22Rv1 (cell line): ENCODE data around the gene GIT2.

Experiments used
- ZFX ChIP-seq: fragments of 450-650 bp; IDR thresholded peaks from 2 replicates; pipeline ENCODE4 v1.6.1; 2017; ENCODE audit warnings: antibody characterized with exemption, borderline replicate concordance
- TF ChIP-seq, protein P1 (sequence below): fragments of 450-650 bp; IDR thresholded peaks from 2 replicates; pipeline ENCODE4 v1.5.1; 2017; ENCODE audit warnings: mild to moderate bottlenecking

DNA sequence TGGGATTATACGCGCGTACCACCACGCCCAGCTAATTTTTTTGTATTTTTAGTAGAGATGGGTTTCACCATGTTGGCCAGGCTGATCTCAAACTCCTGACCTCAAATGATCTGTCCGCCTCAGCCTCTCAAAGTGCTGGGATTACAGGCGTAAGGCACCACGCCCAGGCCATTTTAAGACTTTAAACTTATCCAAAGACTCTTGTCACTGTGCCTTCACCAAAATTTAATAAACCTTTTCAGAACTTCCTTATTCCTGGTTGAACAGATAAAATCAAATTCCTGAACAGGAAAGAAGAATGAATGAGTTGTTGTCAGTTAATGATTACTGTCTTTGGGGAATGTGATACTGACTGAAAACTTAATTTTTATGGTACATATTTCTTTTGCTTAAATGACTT is 37.8 kb downstream of the GIT2 start:
- TF ChIP-seq, protein P1, sequence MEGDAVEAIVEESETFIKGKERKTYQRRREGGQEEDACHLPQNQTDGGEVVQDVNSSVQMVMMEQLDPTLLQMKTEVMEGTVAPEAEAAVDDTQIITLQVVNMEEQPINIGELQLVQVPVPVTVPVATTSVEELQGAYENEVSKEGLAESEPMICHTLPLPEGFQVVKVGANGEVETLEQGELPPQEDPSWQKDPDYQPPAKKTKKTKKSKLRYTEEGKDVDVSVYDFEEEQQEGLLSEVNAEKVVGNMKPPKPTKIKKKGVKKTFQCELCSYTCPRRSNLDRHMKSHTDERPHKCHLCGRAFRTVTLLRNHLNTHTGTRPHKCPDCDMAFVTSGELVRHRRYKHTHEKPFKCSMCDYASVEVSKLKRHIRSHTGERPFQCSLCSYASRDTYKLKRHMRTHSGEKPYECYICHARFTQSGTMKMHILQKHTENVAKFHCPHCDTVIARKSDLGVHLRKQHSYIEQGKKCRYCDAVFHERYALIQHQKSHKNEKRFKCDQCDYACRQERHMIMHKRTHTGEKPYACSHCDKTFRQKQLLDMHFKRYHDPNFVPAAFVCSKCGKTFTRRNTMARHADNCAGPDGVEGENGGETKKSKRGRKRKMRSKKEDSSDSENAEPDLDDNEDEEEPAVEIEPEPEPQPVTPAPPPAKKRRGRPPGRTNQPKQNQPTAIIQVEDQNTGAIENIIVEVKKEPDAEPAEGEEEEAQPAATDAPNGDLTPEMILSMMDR = no peak
- TF ChIP-seq ZFX = no peak
